ENCODE measurements around the gene FRMPD4. TPM values are rescaled to one million over a fixed set of nuclear protein-coding genes. Genes with fewer than 3 reads are reported as not detected.

FRMPD4 gene
- total RNA-seq, 2 experiments from 2014 or later = not detected

DNA sequence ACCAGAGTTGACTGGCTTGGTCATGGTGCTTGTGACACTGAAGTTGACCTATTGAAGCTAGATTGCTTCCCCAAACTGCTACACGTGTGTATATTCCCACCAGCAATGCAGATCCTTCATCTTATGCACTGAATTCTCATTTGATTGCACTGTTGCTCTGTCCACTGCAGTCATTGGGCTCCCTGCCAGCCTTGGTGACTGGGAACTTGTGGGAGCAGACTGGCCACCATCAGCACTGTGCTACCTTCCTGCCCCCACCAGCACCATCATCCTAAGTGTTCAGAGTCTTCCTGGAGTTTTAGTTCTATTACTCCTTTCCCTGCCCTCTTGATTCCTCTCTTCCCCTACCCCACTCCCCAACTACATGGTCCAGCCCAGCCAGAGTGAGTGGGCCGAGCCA is 535.2 kb downstream of the FRMPD4 start:
- Mint-ChIP-seq H3K4me3 (no peak overlapping the region), H3K9me3 (peaks cover 4% of the 10 kb centered on the region), H3K36me3 (ENCODE audit: low read depth) (no peaks in the 10 kb centered on the region), H3K27me3 (no peaks in the 10 kb centered on the region), H3K27ac (no peak overlapping the region), H3K4me1 (ENCODE audit: low read depth) (no peaks in the 10 kb centered on the region)
- no peak overlapping the region for H3K27ac ChIP-seq (ENCODE audit: low read depth in 1 of 2, low read length in 2 of 2)
- POLR2A ChIA-PET = no interaction called here
- ATAC-seq (ENCODE audit: poor library complexity) (no peak), DNase-seq (no peak)
- TF ChIP-seq, protein P1, sequence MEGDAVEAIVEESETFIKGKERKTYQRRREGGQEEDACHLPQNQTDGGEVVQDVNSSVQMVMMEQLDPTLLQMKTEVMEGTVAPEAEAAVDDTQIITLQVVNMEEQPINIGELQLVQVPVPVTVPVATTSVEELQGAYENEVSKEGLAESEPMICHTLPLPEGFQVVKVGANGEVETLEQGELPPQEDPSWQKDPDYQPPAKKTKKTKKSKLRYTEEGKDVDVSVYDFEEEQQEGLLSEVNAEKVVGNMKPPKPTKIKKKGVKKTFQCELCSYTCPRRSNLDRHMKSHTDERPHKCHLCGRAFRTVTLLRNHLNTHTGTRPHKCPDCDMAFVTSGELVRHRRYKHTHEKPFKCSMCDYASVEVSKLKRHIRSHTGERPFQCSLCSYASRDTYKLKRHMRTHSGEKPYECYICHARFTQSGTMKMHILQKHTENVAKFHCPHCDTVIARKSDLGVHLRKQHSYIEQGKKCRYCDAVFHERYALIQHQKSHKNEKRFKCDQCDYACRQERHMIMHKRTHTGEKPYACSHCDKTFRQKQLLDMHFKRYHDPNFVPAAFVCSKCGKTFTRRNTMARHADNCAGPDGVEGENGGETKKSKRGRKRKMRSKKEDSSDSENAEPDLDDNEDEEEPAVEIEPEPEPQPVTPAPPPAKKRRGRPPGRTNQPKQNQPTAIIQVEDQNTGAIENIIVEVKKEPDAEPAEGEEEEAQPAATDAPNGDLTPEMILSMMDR (IDR thresholded peaks at IDR 0.05) = no peak
- no peak overlapping the region for H3K4me3 ChIP-seq (ENCODE audit: low read length)
- intact Hi-C loops (cut with DNase I, micrococcal nuclease) = no loop called here
- CTCF ChIA-PET = no interaction called here
- no peaks in the 10 kb centered on the region for H3K36me3 ChIP-seq (ENCODE audit: insufficient read depth, low read length)
- H3K4me1 ChIP-seq (ENCODE audit: insufficient read depth, low read length) = no peaks in the 10 kb centered on the region
- H3K9me3 ChIP-seq (ENCODE audit: control insufficient read depth in 1 of 2, insufficient read depth in 1 of 2, low read length in 2 of 2) = no peaks in the 10 kb centered on the region
- no peaks in the 10 kb centered on the region for H3K27me3 ChIP-seq (ENCODE audit: control insufficient read depth in 1 of 2, insufficient read depth in 2 of 2, low read length in 2 of 2)

DNA sequence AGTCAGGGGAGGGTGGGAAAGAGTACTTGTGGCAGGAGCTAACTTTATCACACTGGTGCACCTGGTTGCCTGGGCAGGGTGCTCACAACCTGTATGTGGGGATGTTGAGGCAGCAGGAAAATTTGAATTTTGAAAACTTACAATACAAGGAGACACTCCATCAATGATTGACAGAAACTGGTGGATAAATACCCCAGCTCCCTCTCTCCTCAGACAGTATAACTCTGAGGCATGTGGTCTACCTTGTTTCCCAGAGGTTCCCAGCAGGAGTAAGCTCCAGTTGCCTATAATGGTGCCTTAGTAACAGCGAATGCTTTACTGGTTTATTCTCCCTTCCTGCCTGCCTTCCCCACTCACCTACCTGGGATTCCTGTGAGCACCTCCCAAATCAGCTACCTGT is 541.2 kb downstream of the FRMPD4 start:
- CTCF ChIA-PET = no interaction called here
- Histone ChIP-seq H3K4me3 (ENCODE audit: low read length) (no peak overlapping the region), H3K36me3 (ENCODE audit: insufficient read depth, low read length) (no peaks in the 10 kb centered on the region), H3K9me3 (ENCODE audit: control insufficient read depth in 1 of 2, insufficient read depth in 1 of 2, low read length in 2 of 2) (no peaks in the 10 kb centered on the region), H3K27me3 (ENCODE audit: control insufficient read depth in 1 of 2, insufficient read depth in 2 of 2, low read length in 2 of 2) (no peaks in the 10 kb centered on the region), H3K4me1 (ENCODE audit: insufficient read depth, low read length) (no peaks in the 10 kb centered on the region), H3K27ac (ENCODE audit: low read depth in 1 of 2, low read length in 2 of 2) (no peak overlapping the region)
- intact Hi-C loops (cut with DNase I, micrococcal nuclease) = no loop called here
- TF ChIP-seq, protein P1 (IDR thresholded peaks at IDR 0.05) = no peak
- Mint-ChIP-seq H3K27me3 (no peaks in the 10 kb centered on the region), H3K4me3 (no peak overlapping the region), H3K36me3 (ENCODE audit: low read depth) (no peaks in the 10 kb centered on the region), H3K27ac (no peak overlapping the region), H3K4me1 (ENCODE audit: low read depth) (no peaks in the 10 kb centered on the region), H3K9me3 (no peaks in the 10 kb centered on the region)
- ATAC-seq (ENCODE audit: poor library complexity) = no peak
- DNase-seq = no peak
- POLR2A ChIA-PET = no interaction called here

DNA sequence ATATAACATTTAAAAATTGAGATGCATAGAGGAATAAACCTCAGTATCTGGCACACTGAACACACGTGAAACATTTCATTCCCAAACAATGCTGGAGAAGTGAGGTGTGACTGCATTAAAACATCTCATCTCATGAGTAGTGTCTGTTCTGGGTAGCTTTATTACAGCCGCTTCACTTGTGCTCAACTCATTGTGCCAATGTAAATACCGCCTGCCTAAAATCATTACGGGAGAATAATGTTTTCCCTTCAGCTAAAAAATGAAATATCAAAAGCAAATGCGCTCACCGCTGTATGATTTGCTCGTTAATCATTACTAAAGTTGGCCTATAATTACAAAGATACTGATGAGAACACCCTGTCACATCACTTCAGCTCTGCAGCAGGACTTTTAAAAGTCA is 542.8 kb downstream of the FRMPD4 start:
- no peak overlapping the region for H3K4me3 Mint-ChIP-seq
- H3K4me1 Mint-ChIP-seq (ENCODE audit: low read depth) = no peaks in the 10 kb centered on the region
- Histone ChIP-seq H3K27ac (ENCODE audit: low read depth in 1 of 2, low read length in 2 of 2) (no peak overlapping the region), H3K4me3 (ENCODE audit: low read length) (no peak overlapping the region), H3K9me3 (ENCODE audit: control insufficient read depth in 1 of 2, insufficient read depth in 1 of 2, low read length in 2 of 2) (no peaks in the 10 kb centered on the region), H3K36me3 (ENCODE audit: insufficient read depth, low read length) (no peaks in the 10 kb centered on the region), H3K4me1 (ENCODE audit: insufficient read depth, low read length) (no peaks in the 10 kb centered on the region), H3K27me3 (ENCODE audit: control insufficient read depth in 1 of 2, insufficient read depth in 2 of 2, low read length in 2 of 2) (no peaks in the 10 kb centered on the region)
- H3K27ac Mint-ChIP-seq = no peak overlapping the region
- ChIA-PET CTCF (no interaction called here), POLR2A (no interaction called here)
- no peaks in the 10 kb centered on the region for H3K36me3 Mint-ChIP-seq (ENCODE audit: low read depth)
- no peak for DNase-seq
- no peaks in the 10 kb centered on the region for H3K9me3 Mint-ChIP-seq
- ATAC-seq (ENCODE audit: poor library complexity) = no peak
- TF ChIP-seq, protein P1 (IDR thresholded peaks at IDR 0.05) = no peak
- intact Hi-C loops (cut with DNase I, micrococcal nuclease) = no loop called here
- H3K27me3 Mint-ChIP-seq = no peaks in the 10 kb centered on the region
